HTR-8/SVneo (cell line): ENCODE measurements around the gene POM121.
"Not testable (repeated sequence)": the region's sequence is repeated elsewhere in the genome, so short reads cannot be mapped to it uniquely, and the experiment has no call there.

ENCODE experiments used
- DNase-seq: peaks from one replicate; pipeline ENCODE4 v3.0.0; 2011; ENCODE audit warnings: low spot score, mixed read lengths; ENCODE audit not compliant: insufficient read length
- FAIRE-seq: peaks from 2 replicates; lab custom pipeline; 2011; peaks lifted over from hg19 to GRCh38; lab: Jason Lieb, UNC

Gene POM121

DNA sequence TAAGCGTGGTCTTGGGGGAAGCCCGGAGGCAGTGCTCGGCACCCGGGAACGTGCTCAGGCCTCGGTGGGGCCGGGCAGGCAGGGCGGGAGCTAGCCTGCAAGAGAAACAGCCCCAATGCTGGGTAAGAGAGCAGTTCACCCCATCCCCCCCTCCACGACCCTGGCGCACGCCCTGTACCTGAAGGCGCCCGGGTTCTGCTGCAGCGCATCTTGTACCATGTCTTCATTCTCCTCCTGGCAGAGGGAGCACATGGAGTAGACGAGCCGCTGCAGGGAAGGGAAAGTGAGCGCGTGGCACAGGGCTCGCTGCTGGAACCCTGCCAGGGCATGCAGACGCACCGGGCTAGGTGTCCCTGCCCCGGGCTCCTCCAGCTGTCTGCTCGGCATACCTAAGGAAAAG lies 23.8 kb downstream of the POM121 start:
- not testable (repeated sequence) for DNase-seq, FAIRE-seq

DNA sequence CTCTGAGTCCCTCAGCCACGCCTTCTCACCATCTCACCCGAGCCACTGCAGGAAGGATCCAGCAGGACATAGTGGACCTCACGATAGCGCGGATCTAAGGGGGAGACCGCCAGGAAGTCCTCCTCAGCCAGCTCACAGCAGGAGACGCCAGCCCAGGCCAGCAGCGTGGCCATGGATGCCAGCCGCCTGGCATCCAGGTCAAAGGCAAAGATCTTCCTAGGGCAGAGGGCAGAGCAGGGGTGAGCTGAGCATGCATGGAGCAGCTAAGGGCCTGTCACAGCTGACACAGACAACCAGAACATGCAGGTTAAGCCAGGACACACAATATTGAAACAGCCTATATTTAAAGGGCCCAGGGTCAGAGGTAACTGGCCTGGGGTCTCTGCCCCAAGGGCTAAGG lies 24.4 kb downstream of the POM121 start:
- not testable (repeated sequence) for DNase-seq, FAIRE-seq

DNA sequence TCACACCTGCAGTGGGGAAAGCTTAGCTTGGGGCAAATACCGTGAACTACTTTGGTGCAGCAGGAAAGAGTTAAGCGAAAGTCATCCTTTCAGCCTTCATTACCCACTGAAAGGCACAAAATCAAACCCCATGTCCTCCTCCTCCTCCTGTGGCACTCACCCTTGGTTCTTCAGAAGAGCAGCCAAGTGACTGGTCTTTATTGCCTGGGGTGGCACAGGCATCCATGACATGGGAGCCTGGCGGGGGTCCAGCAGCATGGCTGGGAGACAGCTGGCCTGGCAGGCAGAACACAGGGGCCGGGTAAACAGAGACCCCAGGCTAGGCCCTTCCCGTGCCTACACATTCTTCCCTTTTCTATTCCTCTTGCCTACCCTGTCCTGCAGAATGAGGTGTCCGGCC lies 24.8 kb downstream of the POM121 start:
- not testable (repeated sequence) for DNase-seq, FAIRE-seq

DNA sequence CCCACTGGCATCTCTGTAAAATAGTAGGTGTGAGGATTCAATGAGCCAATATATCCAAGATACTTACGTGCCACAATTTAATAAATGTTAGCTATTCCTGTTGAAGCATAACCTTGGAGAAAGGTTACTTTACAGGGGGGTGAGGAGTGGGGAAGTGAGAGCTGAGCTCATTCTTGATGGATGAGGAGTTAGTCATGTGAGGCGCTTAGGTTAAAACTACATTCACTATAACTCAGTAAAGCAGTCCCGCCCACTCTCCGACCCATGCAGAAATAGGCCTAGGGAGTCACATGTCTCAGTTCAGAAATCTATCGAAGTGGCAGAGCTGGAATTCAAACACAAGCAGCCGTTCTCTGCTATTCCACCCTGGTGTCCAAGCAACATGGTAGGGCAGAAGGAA lies 25.5 kb downstream of the POM121 start:
- FAIRE-seq = not testable (repeated sequence)

DNA sequence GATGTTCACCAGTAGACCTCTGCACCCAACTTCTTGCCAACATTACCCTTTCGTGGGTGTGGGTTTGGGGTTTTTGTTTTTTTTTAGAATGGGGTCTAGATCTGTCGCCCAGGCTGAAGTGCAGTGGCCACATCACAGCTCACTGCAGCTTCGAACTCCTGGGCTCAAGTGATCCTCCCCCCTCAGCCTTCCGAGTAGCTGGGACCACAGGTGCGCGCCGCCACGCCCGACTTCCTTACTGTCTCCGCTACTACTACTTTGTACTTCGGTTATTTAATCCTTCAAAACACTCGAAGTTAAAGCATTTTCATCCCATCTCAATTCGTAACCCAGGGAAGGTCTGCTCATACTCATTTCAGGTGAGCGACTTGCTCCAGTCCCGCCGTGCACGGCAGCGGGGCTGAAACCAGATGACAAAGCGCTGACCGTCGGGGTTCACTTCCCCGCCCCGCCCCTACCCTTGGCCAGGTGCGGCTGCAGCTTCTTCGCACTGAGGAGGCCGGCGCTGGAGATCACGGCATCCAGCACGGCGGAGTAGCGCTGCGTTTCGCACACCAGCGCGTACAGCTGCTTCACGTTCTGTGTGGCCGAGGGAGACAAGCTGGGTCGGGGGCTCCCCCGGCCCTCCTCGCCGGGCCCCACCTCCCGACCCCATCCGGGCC lies 29.1 kb downstream of the POM121 start:
- FAIRE-seq, DNase-seq: not testable (repeated sequence)

More for the DNA sequence above, 25.5 kb downstream of the POM121 start:
- DNase-seq = not testable (repeated sequence)

DNA sequence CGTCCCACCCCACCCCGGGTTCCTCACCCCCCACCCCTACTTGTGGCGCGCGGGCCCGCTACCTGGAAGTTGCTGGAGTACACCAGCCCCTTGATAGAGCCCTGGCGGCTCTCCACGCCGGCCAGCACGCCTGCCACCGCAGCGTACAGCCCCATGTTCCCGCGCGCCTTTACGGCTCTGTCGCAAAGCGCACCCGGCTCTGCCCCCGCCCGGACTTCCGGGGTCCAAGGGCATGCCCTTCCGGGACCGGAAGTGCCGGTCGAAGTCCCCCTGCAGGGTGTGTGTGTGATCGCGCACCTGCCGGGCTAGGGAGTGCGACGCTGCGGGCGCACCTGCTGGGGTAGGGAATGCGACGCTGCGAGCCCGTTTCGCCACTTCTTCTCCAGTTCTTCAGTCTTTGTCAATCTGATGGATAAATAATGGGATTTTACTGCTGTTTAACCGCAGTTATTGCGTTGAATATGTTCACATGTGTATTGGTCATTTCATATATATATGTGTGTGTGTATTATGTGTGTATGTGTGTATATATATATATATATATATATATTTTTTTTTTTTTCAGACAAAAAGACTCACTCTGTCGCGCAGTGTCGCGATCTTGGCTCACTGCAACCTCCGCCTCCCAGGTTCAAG lies 29.8 kb downstream of the POM121 start:
- not testable (repeated sequence) for FAIRE-seq, DNase-seq

DNA sequence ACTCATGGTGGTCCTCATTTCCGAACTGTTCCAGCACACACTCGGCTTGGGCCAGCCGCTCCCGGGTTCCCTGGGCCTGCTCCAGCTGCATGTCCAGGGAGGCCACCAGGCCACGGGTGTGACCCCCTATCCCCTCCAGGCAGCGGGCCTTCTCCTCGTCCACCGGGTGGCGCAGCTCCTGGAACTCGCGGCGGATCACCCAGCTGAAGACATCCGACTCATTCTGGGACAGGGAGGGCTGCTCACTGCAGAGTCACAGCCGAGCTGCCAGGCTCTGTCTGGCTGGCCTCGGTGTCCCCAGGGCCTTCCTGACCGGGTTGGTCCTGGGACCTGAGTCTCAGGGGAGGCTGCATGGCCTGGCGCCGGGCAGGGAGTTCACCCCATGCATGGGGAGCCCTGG lies 35.1 kb downstream of the POM121 start:
- FAIRE-seq, DNase-seq: not testable (repeated sequence)

DNA sequence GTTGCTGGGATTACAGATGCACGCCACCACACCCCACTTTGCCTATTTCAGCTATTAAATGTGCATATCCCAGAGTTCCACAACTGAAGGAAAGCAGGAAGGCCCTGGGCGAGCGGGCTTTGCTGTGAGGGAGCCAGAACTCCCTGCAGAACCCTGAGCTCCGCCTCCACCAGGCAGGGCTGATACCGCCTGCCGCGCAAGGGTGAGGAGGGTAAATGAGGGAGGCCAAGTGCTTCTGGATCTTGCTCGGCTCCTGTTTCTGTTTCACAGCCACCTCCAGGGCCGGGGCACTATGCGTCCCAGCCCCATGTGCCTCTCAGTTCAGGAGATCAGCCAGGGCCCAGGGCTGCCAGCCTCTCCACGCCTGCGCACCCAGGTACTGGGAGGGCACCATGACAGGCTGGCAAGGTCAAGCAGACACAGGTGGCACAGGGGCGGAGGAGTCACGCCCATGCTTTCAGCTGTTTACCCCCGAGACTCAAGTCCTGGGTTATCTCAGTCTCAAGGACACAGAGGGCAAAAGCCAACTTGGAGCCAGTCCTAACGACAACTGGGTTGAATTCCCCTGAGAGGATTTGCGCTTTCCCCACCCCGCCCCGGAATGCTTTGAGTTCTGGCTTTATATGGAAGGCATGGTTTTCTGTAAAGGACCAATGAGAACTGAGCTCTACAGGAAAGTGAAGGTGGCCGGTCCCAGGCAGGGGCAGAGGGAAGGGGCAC lies 35.9 kb downstream of the POM121 start:
- not testable (repeated sequence) for FAIRE-seq, DNase-seq

DNA sequence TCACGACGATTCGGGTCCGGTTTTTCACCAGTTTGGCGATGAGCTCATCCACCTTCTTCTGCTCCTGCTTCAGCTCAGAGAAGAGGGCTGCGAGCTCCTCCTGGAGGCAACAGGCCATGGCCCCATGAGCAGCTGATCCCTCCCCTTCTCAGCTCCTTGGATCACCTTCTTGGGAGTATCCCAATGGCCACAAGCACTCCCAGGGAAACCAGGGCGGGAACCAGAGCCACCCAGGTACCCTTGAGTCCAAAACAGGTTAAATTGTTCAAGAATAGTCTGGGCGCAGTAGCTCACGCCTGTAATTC lies 36.4 kb downstream of the POM121 start:
- FAIRE-seq, DNase-seq: not testable (repeated sequence)

DNA sequence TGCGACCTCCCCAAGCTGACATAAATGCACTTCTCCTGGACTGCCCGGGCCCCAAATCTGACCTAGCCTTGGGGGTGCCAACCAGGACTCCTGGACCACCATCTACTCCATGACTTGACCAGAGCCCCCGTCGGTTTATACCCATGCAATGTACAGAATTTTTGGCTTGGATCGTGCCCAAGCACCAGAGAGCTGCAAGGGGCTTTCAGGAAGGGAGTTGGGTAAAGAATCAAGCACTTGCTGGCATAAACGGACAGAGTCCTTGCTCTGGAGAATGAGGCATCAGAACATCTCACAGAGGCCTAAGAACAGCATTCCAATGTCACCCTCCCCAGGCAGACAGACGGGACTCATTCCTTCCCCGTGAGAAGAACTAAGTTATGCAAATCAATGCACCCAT lies 38.2 kb downstream of the POM121 start:
- FAIRE-seq, DNase-seq: not testable (repeated sequence)

DNA sequence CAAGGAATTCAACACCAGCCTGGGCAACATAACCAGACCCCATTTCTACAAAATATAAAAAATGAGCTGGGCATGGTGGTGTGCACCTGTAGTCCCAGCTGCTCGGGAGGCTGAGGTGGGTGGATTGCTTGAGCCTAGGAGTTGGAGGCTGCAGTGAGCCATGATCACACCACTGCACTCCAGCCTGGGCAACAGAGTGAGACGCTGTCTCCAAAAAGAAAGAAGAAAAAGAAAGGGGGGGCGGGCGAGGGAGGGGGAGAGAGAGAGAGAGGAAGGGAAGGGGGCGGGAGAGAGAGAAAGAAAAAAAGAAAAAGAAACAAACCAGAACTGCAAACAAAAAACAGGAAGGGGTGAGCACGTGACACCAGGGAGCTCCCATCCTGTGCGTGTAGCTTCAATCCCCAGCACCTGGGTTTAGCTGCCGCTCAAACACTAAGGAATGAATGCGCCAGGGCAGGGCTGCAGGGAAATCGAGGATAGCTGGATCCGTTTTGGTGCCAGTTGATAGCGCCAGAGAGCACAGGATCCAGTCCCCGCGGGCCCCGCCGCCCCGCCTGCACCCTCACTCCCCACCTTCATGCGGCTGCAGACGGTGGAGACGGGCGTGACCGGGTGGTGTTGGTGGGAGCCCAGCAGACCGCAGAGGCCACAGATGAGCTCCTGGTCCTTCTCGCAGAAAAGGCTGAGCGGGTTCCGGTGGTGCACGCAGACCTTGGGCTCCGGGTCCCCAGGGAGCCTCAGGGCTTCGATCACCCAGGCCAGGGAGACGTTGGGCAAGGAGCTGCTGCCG lies 40.5 kb downstream of the POM121 start:
- FAIRE-seq, DNase-seq: not testable (repeated sequence)

DNA sequence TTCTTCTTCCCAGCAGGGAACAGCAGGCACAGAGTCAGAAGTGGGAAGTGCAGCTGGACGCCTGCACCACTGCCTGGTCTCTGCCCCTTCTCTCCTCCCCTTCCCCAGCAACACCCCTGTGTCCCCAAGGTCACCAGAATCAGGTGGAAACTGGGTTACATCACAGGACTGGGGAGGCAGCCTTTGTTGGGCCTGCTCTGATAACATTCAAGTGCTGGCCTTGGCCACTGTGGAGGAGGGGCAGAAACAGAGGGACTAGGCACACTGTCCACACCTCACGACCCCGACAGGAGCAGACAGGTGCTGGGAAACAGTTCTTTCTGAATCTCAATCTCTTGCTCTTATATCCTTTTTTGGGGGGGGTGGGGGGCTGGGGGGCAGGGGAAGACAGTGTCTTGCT lies 42.0 kb downstream of the POM121 start:
- DNase-seq, FAIRE-seq: not testable (repeated sequence)

DNA sequence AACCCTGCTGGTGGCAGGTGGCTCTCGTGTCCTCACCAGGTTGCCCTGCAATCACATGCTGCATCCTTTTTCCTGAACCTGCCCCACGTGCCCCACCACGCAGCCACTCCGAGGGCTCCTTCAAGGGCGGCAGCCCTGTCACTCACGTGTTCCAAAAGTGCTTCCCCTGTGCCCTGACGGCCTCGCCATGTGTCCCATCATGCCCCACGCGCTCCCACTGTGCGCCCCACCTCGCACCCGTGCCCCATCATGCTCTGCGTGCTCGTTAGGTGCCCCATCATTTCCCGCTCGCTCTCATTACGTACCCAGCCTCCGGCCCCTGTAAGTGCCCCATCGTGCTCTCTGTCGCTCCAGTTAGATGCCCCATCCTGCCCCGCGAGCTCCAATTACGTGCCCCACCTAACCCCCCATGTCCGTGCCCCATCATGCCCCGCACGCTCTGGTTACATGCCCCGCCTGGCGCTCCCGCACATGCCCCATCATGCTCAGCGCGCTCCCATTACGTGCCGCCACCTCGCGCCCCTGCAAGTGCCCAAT lies 44.2 kb downstream of the POM121 start, which contains the start of gene TRIM74:
TRIM74 (minus strand) TSS at position 487 of the 537 bp plus-strand sequence. CDS start 3,309 bp downstream, outside the sequence.
- FAIRE-seq, DNase-seq: not testable (repeated sequence)

DNA sequence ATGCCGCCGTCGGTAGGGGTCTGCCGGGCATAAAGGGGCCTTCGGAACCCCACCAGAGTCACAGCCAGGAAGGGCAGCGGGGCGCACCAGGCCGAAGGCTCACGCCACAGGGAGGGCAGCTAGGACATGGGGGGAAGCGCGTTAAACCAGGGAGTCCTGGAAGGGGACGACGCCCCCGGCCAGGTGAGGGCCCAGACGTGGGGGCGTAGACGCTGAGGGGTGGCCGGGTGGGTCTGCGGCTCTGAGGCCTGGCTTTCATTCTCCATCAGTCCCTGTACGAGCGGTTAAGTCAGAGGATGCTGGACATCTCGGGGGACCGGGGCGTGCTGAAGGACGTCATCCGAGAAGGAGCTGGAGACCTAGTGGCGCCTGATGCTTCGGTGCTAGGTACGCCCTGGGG lies 44.8 kb downstream of the POM121 start:
- DNase-seq, FAIRE-seq: not testable (repeated sequence)

DNA sequence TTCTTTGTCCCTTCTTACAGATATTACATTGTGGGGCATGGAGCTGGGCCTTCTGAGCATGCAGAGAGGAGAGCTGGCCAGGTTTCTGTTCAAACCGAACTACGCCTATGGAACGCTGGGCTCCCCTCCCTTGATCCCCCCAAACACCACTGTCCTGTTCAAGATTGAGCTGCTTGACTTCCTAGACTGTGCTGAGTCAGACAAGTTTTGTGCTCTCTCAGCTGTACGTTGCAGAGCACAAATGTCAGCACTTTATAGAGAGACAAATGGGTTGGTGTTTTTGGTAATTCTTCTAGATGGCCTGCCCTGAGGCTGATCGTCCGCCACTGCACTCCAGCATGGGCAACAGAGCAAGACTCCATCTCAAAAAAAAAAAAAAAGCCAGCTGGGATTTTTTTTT lies 46.6 kb downstream of the POM121 start:
- DNase-seq, FAIRE-seq: not testable (repeated sequence)

DNA sequence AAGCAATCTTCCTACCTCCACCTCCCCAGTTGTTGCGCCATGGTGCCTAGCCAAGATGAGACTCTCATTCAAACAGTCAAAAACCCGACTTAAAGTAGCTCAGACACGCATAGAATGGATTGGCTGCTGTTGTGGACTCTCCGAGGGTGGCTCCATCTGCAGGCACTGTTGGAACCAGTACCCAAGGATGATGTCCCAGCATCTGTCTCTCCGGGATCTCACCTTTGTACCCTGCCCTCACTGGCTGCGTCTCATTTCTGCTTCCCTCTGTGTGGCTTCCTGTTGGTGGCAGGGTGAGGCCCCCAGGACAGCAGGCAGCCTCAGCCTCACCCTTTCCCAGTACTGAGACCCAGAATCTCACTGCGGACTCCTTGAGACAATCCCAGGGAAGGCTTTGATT lies 49.9 kb downstream of the POM121 start:
- not testable (repeated sequence) for DNase-seq, FAIRE-seq

DNA sequence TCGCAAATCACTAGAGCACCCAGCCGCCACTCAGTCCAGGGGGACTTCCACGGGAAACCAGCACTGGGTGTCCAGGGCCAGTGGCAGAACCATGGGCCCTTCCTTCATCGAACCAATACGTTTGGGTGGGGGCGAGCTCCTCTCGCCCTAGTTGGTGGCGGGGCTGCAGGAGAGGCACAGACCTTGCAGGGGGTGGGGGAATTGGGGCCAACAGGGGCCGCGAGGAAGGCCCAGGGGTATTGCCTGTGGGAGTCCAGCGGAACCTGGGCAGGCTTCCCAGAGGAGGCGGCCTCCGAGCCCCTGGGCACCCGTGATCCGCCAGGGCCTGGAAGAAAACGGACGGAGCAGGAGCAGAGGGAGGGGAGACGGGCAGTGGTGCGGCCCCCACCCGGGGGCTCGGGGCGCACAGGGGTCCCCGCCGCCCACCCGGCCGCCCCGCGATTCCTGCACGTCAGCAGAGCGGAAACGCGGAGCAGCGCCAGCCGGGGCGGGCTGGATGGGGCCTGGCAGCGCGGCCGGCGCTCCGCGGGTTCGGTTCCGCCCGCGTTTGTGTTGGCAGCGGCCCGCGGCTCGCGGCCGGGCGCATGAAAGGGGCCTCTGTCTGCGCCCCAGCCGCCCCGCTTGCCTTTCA lies 50.9 kb downstream of the POM121 start:
- FAIRE-seq, DNase-seq: not testable (repeated sequence)

DNA sequence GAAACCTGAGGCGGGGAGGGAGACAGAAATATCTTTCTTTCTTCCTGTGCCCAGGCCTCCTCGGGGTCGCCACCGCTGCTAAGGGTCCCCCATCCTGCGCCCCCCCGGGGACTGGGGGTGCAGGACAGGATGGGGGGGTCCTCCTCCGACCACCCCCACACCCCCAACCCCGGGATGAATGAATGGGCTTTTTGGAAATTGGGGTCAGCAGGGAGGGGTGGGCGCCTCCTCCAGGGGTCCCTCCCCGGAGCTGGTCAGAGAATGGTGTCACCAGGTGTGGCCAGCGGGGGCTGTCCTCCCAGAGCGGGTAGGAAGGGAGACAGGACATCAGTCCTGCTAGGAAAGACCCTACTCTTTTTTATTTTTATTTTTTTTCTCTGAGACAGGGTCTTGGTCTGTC lies 51.5 kb downstream of the POM121 start:
- not testable (repeated sequence) for FAIRE-seq, DNase-seq

DNA sequence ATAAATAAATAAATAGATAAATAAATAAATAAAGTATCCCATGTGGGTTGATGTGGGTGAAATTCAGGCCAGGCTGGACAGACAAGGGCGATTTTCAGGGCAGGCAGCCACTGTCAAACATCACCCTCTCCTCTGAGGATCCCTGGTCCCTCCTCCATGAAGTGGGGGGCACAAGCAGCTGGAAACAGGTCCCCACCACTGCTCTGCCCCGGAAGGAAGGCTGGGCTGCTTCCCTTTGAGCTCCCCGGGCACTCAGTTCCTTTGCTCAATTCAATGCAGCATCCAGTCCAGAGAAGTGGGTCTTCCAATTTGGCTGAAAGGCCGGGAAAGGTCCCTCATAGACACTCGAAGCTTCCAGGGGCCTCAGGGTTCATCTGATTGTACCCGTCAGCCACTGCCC lies 55.5 kb downstream of the POM121 start:
- not testable (repeated sequence) for FAIRE-seq, DNase-seq
